ENCODE data around the gene EXOC3L1.

DNA sequence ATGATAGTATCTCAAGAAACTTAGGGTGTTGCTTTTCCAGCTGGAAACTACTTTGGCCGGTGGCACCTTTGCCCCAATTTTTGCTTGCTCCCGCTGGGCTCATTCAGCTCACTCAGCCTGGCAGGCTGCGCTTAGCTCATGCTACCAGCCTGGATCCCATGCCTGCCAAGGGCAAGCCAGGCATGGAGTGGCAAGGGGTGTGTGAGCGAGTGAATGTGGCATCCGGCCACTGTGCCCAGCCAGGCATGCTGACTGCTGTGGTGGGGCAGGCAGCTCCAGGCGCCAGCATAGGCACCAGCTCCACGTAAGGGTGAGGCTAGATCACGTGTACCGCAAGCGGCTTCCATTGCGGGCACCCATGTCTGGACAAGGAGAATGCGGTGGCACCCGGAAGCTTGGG is 48.5 kb downstream of the EXOC3L1 start:
- TF ChIP-seq, protein P1, sequence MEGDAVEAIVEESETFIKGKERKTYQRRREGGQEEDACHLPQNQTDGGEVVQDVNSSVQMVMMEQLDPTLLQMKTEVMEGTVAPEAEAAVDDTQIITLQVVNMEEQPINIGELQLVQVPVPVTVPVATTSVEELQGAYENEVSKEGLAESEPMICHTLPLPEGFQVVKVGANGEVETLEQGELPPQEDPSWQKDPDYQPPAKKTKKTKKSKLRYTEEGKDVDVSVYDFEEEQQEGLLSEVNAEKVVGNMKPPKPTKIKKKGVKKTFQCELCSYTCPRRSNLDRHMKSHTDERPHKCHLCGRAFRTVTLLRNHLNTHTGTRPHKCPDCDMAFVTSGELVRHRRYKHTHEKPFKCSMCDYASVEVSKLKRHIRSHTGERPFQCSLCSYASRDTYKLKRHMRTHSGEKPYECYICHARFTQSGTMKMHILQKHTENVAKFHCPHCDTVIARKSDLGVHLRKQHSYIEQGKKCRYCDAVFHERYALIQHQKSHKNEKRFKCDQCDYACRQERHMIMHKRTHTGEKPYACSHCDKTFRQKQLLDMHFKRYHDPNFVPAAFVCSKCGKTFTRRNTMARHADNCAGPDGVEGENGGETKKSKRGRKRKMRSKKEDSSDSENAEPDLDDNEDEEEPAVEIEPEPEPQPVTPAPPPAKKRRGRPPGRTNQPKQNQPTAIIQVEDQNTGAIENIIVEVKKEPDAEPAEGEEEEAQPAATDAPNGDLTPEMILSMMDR (IDR thresholded peaks at IDR 0.05) = no peak
- TF ChIP-seq POLR2AphosphoS5 (IDR thresholded peaks at IDR 0.05) (no peak), POLR2A (IDR thresholded peaks at IDR 0.05) (no peak)
